NT2/D1 (cell line): ENCODE results near the gene STXBP5L.
"Not testable (repeated sequence)": the region's sequence is repeated elsewhere in the genome, so short reads cannot be mapped to it uniquely, and the experiment has no call there.

Source experiments
- DNase-seq: peaks from one replicate; pipeline ENCODE4 v3.0.0-alpha.2; 2011; ENCODE audit warnings: low read depth, low spot score
- H3K27me3 ChIP-seq: 2 replicates; pipeline ENCODE4 v1.6.0; 2011; ENCODE audit warnings: mild to moderate bottlenecking; ENCODE audit not compliant: insufficient read length, insufficient read depth
- H3K36me3 ChIP-seq: 2 replicates; pipeline ENCODE4 v1.6.1; 2011; ENCODE audit warnings: mild to moderate bottlenecking, low read length, mixed read lengths; ENCODE audit not compliant: insufficient read depth, insufficient read length
- H3K4me1 ChIP-seq: 2 replicates; pipeline ENCODE4 v1.5.1; 2011; ENCODE audit not compliant: insufficient read depth, insufficient read length
- H3K4me3 ChIP-seq: 2 replicates; pipeline ENCODE4 v1.5.1; 2011; ENCODE audit warnings: low read depth; ENCODE audit not compliant: insufficient read length
- H3K9ac ChIP-seq: 2 replicates; pipeline ENCODE4 v1.6.0; 2011; ENCODE audit warnings: low read depth; ENCODE audit not compliant: insufficient read length
- H3K9me3 ChIP-seq: 2 replicates; pipeline ENCODE4 v1.5.1; 2011; ENCODE audit warnings: mild to moderate bottlenecking, low read length; ENCODE audit not compliant: insufficient read depth
- SUZ12 ChIP-seq: IDR thresholded peaks from 2 replicates; pipeline ENCODE4 v1.6.1; 2011; ENCODE audit not compliant: insufficient read length, insufficient read depth; ENCODE audit errors: extremely low read depth
- YY1 ChIP-seq: IDR thresholded peaks from 2 replicates; pipeline ENCODE4 v1.6.1; 2011; ENCODE audit not compliant: insufficient read length, insufficient read depth
- ZNF274 ChIP-seq: IDR thresholded peaks from 2 replicates; pipeline ENCODE4 v1.6.1; 2011; ENCODE audit warnings: mild to moderate bottlenecking, low read depth, low read length

The STXBP5L gene

DNA sequence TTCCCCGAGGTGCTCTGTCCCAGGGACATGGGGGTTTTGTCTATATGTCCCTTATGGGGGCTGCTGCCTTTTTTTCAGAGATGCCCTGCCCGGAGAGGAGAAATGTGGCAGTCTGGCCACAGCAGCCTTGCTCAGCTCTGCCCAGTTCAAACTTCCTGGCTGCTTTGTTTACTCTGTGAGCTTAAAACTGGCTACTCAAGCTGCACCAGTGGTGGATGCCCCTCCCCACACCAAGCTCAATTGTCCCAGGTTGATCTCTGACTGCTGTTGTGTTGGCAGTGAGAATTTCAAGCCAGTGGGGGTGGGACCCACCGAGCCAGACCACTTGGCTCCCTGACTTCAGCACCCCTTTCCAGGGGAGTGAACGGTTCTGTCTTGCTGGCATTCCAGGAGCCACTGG is 188.9 kb downstream of the STXBP5L start:
- no peak overlapping the region for H3K4me3 ChIP-seq
- peaks cover 2% of the 10 kb centered on the region for H3K4me1 ChIP-seq
- no peak for DNase-seq
- no peaks in the 10 kb centered on the region for H3K9me3 ChIP-seq
- H3K36me3 ChIP-seq, result no peaks in the 10 kb centered on the region
- H3K9ac ChIP-seq, result peak overlapping the region; percentile 36
- H3K27me3 ChIP-seq, result no peaks in the 10 kb centered on the region
- no peak for TF ChIP-seq YY1
- TF ChIP-seq SUZ12, result no peak
- TF ChIP-seq ZNF274, result no peak

DNA sequence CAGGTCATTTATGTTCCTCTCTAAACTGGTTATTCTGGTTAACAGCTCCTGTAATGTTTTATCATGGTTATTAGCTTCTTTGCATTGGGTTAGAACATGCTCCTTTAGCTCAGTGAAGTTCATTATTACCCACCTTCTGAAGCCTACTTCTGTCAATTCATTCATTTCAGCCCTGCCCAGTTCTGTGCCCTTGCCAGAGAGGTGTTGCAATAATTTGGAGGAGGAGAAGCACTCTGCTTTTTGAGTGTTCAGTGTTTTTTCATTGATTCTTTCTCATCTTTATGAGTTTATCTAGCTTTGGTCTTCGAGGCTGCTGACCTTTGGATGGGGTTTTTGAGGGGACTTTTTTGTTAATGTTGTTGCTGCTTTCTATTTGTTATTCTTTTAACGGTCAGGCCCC is 203.1 kb downstream of the STXBP5L start:
- H3K9ac ChIP-seq, H3K27me3 ChIP-seq, H3K36me3 ChIP-seq, DNase-seq, H3K4me1 ChIP-seq, H3K4me3 ChIP-seq: not testable (repeated sequence)
- H3K9me3 ChIP-seq, result peaks cover 11% of the 10 kb centered on the region

DNA sequence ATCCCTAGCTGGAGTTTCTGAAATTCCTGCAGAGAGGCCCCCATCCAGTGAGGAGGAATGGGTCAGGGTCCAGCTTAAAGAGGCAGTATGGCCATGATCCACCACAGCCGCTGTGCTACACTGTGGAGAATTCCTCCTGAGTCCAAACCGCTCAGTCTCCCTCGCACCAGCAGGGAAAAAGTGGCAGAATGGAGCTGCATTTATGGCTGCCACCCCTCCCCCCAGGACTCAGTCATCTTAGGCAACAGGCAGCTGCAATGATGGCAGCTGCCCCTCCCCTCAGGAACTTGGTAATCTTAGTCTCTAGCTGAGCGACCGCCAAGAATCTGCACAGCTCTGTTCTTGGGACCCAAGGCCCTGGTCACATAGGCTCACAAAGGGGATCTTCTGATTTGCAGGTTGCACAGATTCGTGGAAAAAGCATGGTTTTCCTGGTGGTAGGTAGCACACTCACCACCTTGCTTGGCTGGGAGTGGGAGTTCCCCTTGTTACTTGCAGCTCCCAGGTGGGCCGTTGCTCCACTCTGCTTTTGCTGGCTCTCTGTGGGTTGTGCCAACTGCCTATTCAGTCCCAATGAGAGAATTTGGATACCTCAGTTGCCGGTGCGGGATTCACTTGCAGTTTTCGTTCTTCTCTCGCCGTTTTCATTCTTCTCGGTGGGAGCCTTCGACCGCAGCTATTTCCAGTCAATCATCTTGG is 204.1 kb downstream of the STXBP5L start:
- no peak overlapping the region for H3K9ac ChIP-seq
- no peaks in the 10 kb centered on the region for H3K36me3 ChIP-seq
- H3K27me3 ChIP-seq, result no peaks in the 10 kb centered on the region
- DNase-seq, result peak; percentile 63
- TF ChIP-seq SUZ12, result no peak
- TF ChIP-seq YY1, result no peak
- TF ChIP-seq ZNF274, result no peak
- peaks cover 11% of the 10 kb centered on the region for H3K9me3 ChIP-seq
- peaks cover 3% of the 10 kb centered on the region for H3K4me1 ChIP-seq
- no peak overlapping the region for H3K4me3 ChIP-seq

DNA sequence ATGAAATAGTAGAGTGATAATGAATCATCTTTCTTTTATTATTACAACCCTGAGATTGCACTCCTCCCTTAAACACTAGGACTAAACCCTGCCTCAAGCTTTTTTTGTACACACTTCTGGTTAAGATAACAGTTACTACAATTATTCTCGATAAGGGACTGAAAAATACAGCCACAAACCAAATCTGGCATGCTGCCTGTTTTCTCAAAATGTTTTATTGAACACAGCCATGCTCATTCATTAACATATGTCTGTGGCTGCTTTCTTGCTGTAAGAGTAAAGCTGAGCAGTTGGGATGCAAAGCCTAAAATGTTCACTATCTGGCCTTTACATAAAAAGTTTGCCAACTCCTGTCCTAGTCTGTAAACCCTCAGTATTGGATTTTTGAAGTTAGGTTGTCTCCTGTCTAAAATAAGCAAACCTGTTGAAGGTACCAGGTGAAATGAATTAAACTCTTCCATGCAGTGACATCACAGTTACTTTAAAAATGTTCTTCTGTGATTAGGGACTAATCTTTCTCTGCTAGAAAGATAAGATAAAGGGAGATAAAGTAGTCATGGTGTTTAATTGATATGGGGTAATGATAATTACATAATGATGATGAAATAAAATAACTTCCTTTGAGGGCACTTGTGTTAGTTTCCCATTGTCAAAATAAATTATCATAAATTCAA is 218.2 kb downstream of the STXBP5L start:
- H3K9ac ChIP-seq, result no peak overlapping the region
- H3K27me3 ChIP-seq, result no peaks in the 10 kb centered on the region
- no peak overlapping the region for H3K4me3 ChIP-seq
- no peaks in the 10 kb centered on the region for H3K4me1 ChIP-seq
- TF ChIP-seq ZNF274 (no peak), SUZ12 (no peak), YY1 (no peak)
- no peak for DNase-seq
- no peaks in the 10 kb centered on the region for H3K9me3 ChIP-seq
- no peaks in the 10 kb centered on the region for H3K36me3 ChIP-seq

DNA sequence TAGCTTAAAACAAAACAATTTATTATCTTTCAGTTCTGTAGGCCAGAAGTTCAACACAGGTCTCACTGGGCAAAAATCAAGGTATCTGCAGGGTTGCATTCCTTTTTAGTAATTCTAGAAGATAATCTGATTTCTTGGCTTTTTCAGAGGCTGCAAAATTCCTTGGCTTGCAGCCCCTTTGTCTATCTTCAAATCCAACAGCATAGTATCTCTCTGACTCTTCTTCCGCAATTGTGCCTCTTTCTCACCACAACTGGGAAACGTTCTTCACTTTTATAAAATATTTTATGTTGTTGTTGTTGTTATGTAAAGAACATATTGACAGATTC is 218.7 kb downstream of the STXBP5L start:
- Histone ChIP-seq H3K4me1 (no peaks in the 10 kb centered on the region), H3K9ac (no peak overlapping the region)
- TF ChIP-seq SUZ12 (no peak), YY1 (no peak), ZNF274 (no peak)

DNA sequence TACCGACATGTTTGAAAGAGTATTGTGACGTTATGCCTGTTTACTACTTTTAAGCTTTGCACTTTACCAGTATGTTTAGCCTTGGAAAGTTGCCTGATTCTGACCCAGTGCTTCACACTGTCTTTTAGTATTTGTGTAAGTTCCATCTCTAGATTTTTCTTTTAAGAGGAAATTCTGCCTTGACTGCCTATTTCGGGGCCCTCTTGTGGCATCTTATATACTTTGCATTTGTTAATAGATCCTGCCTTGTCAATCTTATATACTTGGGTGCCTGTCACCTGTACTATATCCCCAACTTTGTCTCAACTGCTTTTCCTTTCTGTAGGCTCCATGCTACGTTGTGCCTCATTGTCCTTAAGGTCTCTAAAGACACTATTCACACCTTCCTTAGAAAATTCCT is 244.6 kb downstream of the STXBP5L start:
- no peaks in the 10 kb centered on the region for H3K36me3 ChIP-seq
- no peak overlapping the region for H3K4me3 ChIP-seq

More for the DNA sequence above, 218.7 kb downstream of the STXBP5L start:
- Histone ChIP-seq H3K36me3 (no peaks in the 10 kb centered on the region), H3K27me3 (no peaks in the 10 kb centered on the region), H3K4me3 (no peak overlapping the region), H3K9me3 (no peaks in the 10 kb centered on the region)
- no peak for DNase-seq

DNA sequence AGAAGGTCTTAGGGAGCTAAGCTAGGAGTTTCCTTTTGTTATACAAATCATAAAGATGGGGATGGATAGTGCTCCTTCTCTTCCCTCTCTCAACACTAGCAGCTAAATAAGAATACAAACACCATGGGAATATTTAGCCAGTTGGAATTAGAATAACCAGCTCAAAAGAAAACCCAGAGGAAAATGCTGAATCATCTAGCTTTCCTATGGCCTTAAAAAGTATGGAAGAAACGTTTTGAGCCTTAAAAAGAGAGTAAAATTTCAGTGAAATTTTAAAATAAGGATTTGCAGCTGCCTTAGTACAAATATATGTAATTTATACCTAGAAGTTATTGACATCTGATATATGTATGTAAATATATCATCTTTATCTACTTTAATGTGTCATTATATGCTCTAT is 245.8 kb downstream of the STXBP5L start:
- Histone ChIP-seq H3K36me3 (no peaks in the 10 kb centered on the region), H3K9ac (no peak overlapping the region), H3K27me3 (no peaks in the 10 kb centered on the region), H3K4me3 (no peak overlapping the region), H3K4me1 (no peaks in the 10 kb centered on the region), H3K9me3 (peaks cover 2% of the 10 kb centered on the region; the same call in 1 of the 2 replicates)
- no peak for TF ChIP-seq SUZ12
- TF ChIP-seq ZNF274, result no peak
- TF ChIP-seq YY1, result no peak
- DNase-seq, result peak; percentile 8

More for the DNA sequence above, 244.6 kb downstream of the STXBP5L start:
- Histone ChIP-seq H3K4me1 (no peaks in the 10 kb centered on the region), H3K9ac (no peak overlapping the region), H3K27me3 (no peaks in the 10 kb centered on the region), H3K9me3 (peaks cover 4% of the 10 kb centered on the region; the same call in 1 of the 2 replicates)
- DNase-seq, result peak; percentile 8
- TF ChIP-seq ZNF274, result no peak
- no peak for TF ChIP-seq SUZ12
- TF ChIP-seq YY1, result no peak

DNA sequence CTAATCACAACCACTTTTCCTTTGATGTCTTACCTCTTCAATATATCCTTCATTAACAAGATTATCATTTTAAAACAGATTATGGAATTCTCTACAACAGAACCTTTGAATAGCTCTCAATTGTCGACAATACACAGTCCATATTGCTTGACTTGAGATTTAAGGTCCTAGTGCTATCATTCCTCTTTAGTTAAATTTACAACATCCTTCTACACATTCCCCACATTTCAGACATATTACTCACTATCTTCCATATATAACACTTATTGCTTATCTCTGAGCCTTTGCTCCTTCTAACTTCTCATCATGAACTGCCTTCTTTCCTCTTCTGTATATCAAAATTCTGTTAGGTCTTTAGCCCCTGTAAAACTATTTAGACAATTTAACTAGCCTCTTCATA is 247.0 kb downstream of the STXBP5L start:
- Histone ChIP-seq H3K9ac (no peak overlapping the region), H3K27me3 (no peaks in the 10 kb centered on the region), H3K36me3 (no peaks in the 10 kb centered on the region), H3K4me3 (no peak overlapping the region), H3K4me1 (no peaks in the 10 kb centered on the region), H3K9me3 (no peaks in the 10 kb centered on the region)
- DNase-seq, result no peak
- TF ChIP-seq SUZ12, result no peak
- no peak for TF ChIP-seq ZNF274
- no peak for TF ChIP-seq YY1
